ENCODE measurements around the gene HSBP1L1. TPM values are rescaled to one million over a fixed set of nuclear protein-coding genes. Genes with fewer than 3 reads are reported as not detected.
A peak's percentile ranks its signal among the peaks of the same experiment; 100 is the strongest.
"Not testable (repeated sequence)": the region's sequence is repeated elsewhere in the genome, so short reads cannot be mapped to it uniquely, and the experiment has no call there.

Gene HSBP1L1
- total RNA-seq, 1 donor from 2014 or later: 20.2 TPM

DNA sequence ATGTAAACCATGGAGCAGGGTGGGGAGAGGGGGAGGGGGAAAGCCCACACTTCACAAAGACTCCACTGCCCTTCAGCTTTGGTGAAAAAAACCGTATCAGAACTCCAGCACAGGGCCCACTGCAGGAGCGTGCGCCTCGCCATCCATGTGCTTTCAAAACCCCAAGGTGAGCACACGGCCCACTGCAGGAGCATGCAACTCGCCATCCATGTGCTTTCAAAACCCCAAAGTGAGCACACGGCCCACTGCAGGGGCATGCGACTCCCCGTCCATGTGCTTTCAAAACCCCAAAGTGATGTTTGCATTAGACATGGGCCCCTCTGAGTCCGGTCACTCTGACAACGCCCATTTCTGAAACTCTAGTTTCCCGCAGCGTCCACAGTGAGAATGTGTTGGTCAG is 16.1 kb downstream of the HSBP1L1 start:
- ATAC-seq (no peak), DNase-seq (ENCODE audit: low spot score) (no peak)

DNA sequence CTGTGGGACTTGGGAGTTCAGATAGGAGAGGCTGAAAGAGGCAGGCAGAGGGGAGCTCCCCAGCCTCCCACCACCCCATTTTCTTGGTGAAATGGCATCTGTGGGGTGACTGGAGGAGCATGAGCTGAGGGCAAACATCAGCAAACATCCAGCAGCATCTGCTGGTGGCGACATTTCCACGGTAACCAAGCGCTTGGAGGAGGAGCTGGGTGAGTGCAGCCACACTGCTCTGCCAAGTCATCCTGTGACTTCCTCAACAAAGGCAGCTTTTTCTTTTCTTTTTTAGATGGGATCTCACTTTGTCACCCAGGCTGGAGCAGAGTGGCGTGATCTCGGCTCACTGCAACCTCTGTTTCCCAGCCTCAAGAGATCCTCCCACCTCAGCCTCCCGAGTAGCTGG is 18.3 kb downstream of the HSBP1L1 start:
- DNase-seq (ENCODE audit: low spot score): no peak
- peak; percentile 25 for ATAC-seq

DNA sequence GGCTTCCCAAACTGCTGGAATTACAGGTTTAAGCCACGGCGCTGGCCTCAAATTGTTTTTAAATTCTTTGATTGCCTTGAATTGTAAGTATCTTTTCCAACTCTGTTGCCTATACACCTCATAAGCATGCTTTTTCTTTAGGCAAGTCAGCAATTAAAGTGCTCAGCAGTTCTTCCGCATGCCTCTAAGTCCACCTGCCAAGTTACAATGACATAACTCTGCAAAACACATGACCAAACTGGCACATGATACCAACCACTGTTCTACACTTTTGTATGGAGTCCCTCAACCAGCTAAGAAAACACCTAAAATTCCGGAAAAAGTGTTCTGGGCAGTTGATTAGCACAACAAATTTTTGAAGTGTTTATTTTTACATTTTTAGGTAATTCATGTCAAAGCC is 18.8 kb downstream of the HSBP1L1 start:
- ATAC-seq (peak; percentile 45), DNase-seq (ENCODE audit: low spot score) (no peak)

DNA sequence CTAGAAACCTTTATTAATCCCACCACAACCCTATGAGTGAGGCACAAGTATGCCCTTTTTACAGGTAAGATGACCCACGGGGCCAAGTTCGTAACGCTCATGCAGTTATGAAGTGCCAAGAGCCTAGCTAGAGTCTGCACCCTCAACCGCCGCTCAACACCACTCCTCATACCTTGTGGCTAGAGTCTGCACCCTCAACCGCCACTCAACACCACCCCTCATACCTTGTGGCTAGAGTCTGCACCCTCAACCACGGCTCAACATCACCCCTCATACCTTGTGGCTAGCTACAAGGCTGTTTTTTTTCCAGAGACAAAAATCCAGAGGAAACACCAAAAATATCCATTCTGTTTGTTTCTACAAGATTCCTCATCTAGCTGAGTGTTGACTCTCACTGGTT is 19.4 kb downstream of the HSBP1L1 start:
- ATAC-seq (no peak), DNase-seq (ENCODE audit: low spot score) (no peak)

DNA sequence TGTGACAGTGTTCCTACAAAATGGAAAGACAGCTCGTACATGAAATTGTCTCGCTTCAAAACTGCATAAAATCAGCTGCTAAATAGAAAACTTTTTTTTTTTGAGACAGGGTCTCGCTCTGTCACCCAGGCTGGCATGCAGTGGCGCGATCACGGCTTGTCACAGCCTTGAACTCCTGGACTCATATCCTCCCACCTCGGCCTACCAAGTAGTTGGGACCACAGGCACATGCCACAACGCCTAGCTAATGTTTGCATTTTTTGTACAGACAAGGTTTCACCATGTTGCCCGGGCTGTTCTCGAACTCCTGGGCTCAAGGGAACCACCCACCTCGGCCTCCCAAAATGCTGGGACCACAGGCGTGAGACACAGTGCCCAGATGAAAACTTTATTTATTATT is 20.7 kb downstream of the HSBP1L1 start:
- no peak for DNase-seq (ENCODE audit: low spot score)
- no peak for ATAC-seq

DNA sequence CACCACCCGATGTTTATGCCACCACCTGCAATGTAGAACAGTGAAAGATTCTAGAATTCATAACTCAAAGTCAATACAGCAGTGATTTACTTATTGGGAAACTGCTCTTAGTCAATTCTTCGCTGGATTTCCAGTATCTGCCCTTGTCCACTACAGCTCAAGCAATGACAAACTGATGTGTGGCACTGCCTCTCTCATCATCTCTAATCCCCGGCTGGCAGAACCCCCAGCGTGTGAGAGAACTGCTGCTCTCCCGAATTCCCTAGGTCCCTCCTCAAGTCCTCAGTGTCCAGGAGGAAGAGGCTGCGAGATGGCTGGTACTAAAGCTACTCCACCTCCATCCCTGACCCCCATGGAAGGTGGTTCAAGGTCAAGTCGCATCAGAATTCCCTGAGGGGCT is 22.3 kb downstream of the HSBP1L1 start:
- ATAC-seq (no peak), DNase-seq (ENCODE audit: low spot score) (no peak)

DNA sequence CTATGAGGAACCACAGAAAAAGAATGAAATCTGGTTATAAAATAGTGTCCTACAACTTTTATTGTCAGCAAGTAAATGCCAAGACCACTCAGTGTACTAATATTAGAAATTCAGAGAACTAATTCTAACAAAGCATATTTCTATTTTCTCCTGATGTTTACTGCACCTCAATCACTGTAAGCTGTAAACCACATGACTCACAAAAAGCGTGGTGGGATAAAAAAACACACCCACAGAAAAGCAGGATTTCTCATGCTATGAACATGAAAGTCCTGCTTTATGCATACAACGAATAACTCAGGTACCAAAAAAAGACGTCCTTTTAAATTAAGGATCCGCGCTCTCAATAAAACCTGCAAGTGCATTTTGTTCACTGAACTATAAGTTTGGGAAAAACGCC is 23.1 kb downstream of the HSBP1L1 start:
- DNase-seq (ENCODE audit: low spot score) (no peak), ATAC-seq (no peak)

DNA sequence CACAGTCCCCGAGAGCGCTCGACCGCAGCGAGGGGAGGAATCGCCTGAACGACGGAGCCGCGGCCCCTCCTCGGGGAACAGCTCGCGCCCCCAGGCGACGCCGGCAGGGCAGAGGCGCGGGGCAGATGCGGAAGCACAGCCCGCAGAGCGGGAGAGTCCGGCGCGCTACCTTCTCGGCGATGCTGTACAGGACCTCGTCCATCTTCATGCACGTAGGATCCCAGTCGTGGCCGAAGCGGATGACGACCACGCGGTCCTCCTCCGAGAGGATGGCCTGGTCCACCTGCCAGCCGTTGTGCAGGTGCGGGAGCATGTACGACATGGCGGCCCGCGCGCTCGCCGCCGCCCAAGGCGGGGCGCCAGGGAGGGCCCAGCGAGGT is 23.6 kb downstream of the HSBP1L1 start:
- peak; percentile 75 for ATAC-seq

DNA sequence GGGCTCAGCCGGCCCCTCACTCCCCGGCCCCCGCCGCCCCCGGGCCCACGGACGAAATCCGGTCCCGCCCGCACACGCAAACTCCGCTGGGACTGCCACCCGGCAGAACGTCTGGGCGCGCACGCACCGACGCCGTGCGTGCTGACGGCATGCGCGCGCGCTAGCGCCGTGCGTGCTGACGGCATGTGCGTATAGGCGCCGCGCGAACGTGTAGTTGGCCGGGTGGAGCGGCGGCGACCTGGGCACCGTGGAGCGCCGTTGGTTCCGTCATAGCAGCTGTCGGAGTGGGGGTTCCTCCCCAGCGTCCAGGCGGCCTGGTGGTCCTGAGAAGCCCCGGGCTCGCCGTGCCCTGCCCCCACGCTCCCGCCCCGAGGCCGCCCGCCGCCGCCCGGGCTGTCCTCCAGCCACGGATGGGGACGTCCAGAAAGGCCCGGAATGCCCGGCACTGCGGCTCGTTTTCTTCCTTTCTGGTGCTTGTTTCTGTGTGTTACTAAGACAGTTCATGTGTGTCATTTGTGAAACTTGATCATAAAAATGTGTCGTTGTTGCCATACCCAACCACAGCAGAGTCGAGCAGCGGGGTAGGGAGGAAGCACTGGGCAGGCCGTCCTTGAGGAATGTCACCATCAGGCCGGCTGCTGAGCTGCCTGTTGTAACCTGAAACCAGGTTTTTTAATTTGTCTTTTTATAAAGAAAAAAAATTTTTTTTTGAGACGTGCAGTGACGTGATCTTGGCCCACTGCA is 24.2 kb downstream of the HSBP1L1 start, which contains the start of gene TXNL4A:
Gene TXNL4A (minus strand): TSS at position 113 of the 744 bp plus-strand sequence. CDS start 171 bp downstream, outside the sequence.
- DNase-seq (ENCODE audit: low spot score): peak; percentile 91
- ATAC-seq: peak; percentile 97

More for the DNA sequence above, 23.6 kb downstream of the HSBP1L1 start:
- DNase-seq (ENCODE audit: low spot score): no peak

DNA sequence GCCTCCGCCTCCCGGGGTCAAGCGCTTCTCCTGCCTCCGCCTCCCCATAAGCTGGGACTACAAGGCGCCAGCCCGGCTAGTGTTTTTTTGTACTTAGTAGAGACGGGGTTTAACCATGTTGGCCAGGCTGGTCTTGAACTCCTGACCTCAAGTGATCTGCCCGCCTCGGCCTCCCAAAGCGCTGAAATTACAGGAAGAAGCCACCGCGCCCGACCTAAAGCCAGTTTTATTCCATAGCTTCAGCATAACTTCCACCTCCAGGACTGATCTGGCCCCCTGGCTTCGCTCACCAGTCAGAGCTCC is 24.7 kb downstream of the HSBP1L1 start:
- DNase-seq (ENCODE audit: low spot score) (no peak), ATAC-seq (no peak)

DNA sequence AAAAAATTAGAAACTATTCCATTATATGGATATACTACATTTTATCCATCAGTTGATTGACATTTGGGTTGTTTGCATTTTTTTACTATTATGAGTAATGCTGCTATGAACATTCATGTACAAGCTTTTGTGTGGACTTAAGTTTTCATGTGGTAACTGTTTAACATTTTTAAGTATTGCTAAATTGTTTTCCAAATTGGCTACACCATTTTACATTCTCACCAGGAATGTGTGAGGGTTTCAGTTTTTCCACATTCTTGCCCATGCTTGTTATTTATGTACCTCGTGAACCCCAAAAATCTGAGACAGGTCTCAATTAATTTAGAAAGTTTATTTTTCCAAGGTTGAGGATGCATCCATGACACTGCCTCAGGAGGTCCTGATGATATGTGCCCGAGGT is 27.1 kb downstream of the HSBP1L1 start:
- ATAC-seq (no peak), DNase-seq (ENCODE audit: low spot score) (no peak)

DNA sequence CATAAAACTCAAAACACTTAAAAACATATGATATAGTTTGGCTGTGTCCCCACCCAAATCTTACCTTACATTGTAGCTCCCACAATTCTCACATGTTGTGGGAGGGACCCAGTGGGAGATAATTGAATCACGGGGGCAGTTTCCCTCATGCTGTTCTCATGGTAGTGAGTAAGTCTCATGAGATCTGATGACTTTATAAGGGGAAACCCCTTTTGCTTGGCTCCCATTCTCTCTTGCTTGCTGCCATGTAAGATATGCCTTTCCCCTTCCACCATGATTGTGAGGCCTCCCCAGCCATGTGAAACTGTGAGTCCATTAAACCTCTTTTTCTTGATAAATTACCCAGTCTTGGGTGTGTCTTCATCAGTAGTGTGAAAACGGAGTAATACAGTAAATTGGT is 35.3 kb downstream of the HSBP1L1 start:
- not testable (repeated sequence) for ATAC-seq; DNase-seq (ENCODE audit: low spot score)

DNA sequence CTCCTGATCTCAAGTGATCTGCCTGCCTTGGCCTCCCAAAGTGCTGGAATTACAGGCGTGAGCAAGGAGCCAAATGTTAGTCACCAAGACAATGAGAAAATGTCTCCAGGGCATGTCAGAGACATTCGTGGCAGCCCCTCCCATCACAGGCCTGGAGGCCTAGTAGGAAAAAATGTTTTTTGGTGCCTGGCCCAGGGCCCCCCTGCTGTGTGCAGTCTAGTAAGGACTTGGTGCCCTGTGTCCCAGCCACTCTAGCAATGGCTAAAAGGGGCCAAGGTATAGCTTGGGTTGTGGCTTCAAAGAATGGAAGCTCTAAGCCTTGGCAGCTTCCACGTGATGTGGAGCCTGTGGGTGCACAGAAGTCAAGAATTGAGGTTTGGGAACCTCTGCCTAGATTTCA is 36.4 kb downstream of the HSBP1L1 start:
- DNase-seq (ENCODE audit: low spot score): no peak
- no peak for ATAC-seq

DNA sequence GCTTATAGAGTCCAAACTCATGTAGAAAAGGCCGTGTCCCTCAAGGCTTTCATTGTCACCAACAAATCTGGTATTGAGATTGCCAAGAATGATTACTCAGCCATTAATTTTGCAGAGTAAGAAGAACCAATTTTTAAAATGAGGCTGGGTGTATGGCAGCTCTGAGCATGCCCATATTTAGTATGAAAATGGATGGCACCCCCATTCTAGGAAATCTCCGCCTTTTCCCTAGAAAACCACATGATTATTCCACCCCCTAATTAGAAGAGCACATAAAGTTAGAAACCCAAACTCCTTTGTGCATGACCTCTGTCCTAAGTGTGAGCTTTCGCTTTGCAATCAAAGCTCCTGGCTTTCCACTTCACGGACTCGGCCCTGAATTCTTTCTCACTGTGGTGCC is 38.0 kb downstream of the HSBP1L1 start:
- no peak for ATAC-seq
- DNase-seq (ENCODE audit: low spot score): no peak

DNA sequence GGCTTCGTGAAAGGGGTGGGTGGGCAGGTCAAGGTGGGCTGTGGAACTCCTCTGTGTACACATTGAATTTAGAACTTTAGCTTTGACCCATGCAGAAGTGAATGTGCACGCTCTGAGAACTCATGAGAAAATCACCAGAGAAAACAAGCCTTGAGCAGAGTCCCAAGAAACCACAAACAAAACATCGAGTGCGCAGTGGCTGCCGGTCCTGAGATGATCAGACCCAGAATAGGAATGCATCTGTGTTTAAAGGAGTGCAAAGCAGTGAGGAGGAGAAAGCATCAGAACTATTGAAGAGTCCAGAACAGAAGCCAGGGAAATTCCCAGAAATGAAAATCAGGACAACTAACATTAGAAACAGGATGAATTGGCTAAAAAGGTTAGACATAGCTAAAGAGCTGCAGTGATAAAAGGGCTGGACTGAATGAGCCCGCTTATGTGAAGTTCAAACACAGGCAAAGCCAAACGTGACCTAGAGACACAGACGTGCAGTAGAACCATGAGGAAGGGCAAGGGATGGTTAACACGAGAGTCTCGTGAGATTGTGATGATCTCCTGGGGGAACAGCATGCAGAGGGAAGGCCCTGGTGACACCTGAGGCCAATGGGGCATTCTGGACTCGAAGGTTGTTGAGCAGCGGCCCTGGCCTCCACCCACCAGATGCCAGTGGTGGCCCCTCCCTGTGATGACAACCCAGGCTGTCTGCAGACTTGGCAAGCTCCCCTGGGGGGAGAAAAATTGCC is 40.3 kb downstream of the HSBP1L1 start:
- DNase-seq (ENCODE audit: low spot score) (no peak), ATAC-seq (no peak)

DNA sequence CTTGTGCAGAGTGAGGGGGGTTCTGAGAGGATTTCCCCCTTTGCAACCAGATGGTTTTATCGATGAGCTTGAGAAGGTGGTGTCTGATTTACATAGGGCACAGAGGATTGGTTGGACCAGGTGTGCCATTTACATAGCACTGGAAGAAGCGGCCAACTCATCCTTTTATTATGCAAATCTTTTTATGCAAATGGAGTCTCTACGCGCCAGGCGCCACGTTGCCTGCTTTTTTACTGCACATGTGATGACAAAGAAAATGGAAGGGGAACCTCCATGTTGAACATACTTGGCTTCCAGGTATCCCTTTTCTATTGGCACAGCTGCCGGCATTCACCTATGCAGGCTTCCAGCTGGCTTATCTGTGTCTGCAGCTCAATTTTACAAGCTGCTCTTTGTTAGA is 42.3 kb downstream of the HSBP1L1 start:
- DNase-seq (ENCODE audit: low spot score) (no peak), ATAC-seq (no peak)

DNA sequence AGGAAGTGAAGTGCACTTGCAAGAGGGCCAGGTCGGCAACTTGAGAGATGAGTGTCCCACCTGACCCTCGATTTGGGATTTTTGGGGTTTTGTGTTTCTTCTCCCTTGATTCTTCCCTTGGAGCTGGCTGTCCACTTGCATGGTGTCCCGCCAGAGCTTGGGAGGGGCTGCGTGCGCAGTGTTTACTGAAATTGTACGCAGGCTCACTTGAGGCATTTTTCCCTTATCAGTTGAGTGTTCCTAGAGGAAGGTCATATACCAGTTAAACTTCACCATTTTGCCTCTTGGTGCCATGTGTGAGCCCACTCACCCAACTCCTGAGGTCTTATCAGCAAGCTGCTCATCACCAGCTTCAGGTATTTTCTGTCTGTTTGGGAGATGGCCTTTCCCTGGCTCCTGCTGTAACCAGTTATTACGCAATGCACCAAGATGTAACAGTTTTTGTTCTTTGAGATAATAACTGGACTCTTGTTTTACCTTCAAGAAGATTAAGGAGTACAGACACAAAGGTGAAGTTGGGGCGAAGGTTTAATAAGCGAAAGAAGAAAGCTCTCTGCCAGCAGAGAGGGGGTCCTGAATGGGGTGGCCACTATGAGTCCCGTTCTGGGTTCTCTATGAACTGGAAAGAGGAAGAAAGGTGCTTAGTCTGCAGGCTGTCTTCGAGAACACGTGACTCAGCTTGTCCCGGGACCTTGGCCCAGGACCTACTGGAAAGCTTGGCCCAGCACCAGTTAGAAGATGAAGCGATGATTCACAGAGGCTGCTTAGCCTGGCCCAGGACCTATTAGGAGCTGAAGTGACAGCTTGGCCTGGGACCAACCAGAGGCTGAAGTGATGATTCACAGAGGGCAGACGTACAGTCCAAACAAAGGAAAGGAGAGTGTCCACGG is 45.5 kb downstream of the HSBP1L1 start:
- DNase-seq (ENCODE audit: low spot score) (no peak), ATAC-seq (no peak)

DNA sequence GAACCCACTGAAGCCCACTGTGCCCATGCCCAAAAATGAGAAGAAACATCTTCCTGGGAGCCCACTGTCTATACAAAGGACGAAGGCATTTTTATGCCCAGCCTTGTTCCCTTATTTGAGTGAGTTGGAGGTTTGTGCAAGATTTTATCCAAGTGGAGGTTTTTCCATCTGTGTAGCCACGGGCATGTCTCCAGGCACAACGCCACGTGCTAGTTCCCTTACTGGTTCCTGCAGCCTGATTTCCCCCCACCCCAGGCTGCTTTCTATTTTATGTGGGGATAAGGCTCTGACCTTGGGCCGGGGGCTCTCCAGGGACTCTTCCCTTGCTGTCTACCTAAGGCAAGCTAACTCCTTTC is 46.1 kb downstream of the HSBP1L1 start:
- ATAC-seq (no peak), DNase-seq (ENCODE audit: low spot score) (no peak)

DNA sequence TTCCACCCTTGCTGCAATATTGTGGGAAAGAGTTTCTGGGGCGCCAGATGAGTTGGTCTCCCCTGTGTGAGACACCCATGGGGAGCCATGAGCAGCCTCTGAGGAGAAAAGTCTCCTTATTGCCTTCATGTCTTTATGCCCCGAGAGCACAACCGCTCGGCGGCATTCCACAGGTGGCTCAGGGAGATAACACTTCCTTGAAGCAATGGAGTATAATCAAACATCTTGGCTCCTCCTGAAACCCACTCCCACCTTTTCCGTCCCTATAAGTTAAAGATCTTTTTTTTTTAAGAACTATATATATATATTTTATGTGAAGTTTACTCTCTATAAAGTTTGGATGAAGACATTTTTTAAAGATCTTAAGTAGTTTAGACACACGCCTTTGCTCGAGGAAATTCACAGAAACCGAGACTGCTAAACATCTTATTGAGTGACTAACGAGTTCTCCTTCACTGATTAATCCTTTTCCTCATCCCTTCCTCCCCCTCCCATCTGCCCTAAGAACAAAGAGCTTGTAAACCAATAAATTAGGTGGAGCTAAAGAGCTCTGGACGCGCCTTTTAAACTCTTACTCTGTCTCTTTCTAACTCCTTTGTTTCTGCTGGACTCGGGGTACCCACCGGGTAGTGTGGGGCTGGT is 47.2 kb downstream of the HSBP1L1 start:
- not testable (repeated sequence) for ATAC-seq; DNase-seq (ENCODE audit: low spot score)

DNA sequence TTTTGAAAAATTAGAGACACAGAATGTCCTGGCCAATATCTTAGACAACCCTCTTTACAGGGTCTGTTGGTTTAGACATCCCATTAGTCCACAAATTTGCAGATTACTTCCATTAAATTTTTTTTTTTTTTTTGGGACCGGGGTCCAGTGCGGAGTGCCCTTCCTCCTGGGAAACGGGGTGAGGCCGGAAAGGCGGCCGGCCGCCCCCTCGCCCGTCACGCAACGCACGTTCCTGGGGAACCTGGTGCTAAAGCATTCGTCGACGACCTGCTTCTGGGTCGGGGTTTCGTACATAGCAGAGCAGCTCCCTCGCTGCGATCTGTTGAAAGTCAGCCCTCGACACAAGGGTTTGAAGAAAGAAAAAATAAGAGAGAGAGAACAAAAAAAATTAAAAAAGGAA is 48.3 kb downstream of the HSBP1L1 start:
- DNase-seq (ENCODE audit: low spot score): no peak
- ATAC-seq: no peak

All from left lobe of liver (tissue), 2 donors.